Gastrocnemius medialis (tissue), 4 donors: Measurements from ENCODE around the gene CHURC1. TPM values are rescaled to one million over a fixed set of nuclear protein-coding genes. Genes with fewer than 3 reads are reported as not detected.

Source experiments
- ATAC-seq, 2 donors: fragments of 150-250 bp; one replicate each; pipeline ENCODE4 v1.9.1; 2016
- DNase-seq, 2 donors: peaks; one replicate each; pipeline ENCODE4 v3.0.0-alpha.2; 2019
- H3K27ac ChIP-seq, 4 donors: fragments of 200-600 bp; sonication (generic); 1 replicate in 1 of 4; 2 replicates in 3 of 4; pipeline ENCODE4 v1.5.1; 2016 to 2018; ENCODE audit warnings: mild to moderate bottlenecking in 2 of 4, moderate library complexity in 1 of 4
- H3K27me3 ChIP-seq, 3 donors: fragments of 200-600 bp; sonication (generic) in 2 of 3; 1 replicate in 1 of 3; 2 replicates in 2 of 3; pipeline versions ENCODE4 v1.5.1 to v1.6.0; 2016 to 2019; ENCODE audit warnings: mild to moderate bottlenecking in 1 of 3, moderate library complexity in 1 of 3
- H3K36me3 ChIP-seq, 2 donors: fragments of 200-600 bp; sonication (generic) in 1 of 2; one replicate each; pipeline ENCODE4 v1.5.1; 2017 to 2018
- H3K4me1 ChIP-seq, 2 donors: fragments of 200-600 bp; sonication (generic) in 1 of 2; one replicate each; pipeline ENCODE4 v1.5.1; 2016 to 2017; ENCODE audit warnings: mild to moderate bottlenecking in 2 of 2
- H3K4me3 ChIP-seq, 4 donors: fragments of 200-600 bp; sonication (generic) in 3 of 4; 1 replicate in 1 of 4; 2 replicates in 3 of 4; pipeline ENCODE4 v1.5.1; 2016 to 2019; ENCODE audit warnings: mild to moderate bottlenecking in 2 of 4
- H3K9me3 ChIP-seq, 3 donors: fragments of 200-600 bp; sonication (generic) in 2 of 3; 1 replicate in 1 of 3; 2 replicates in 2 of 3; pipeline ENCODE4 v1.5.1; 2016 to 2019
- POLR2A ChIP-seq, 2 donors: fragments of 450-650 bp; IDR thresholded peaks; one replicate each; pipeline ENCODE4 v1.6.1; 2017; ENCODE audit warnings: antibody characterized with exemption in 2 of 2, mild to moderate bottlenecking in 2 of 2, moderate library complexity in 2 of 2
- in situ Hi-C, 4 donors: fragments of 200-750 bp; cut with MboI; loops; one replicate each; pipeline versions ENCODE4 v1.15.0 to v1.8.0; 2017; ENCODE audit warnings: low sequenced_read_pairs in 4 of 4
- intact Hi-C: fragments of 100-400 bp; cut with DNase I; formaldehyde crosslinking; loops from one replicate; pipeline ENCODE4 v1.15.1; 2023; ENCODE audit warnings: low total_unique reads
- total RNA-seq, 4 donors: library from RNA; depleted of rRNA; stranded (reverse); fragments of >200 nt; gene quantifications; one replicate each; pipeline versions ENCODE4 v1.1.0 to v1.2.3, GENCODE V29; 2016
- TF ChIP-seq, protein P1 (sequence below), 5 experiments: fragments of 450-650 bp in 3 of 5; fragments of 200-600 bp in 2 of 5; sonication (generic) in 2 of 5; IDR thresholded peaks in 4 of 5; conservative IDR thresholded peaks in 1 of 5; 1 replicate in 4 of 5; 2 replicates in 1 of 5; pipeline ENCODE4 v1.5.1; 2016 to 2019; ENCODE audit warnings: antibody characterized with exemption in 5 of 5, mild to moderate bottlenecking in 3 of 5, moderate library complexity in 3 of 5

The CHURC1 gene
- total RNA-seq, 4 donors from 2014 or later: 47.9 to 108 (median 79.6) TPM

DNA sequence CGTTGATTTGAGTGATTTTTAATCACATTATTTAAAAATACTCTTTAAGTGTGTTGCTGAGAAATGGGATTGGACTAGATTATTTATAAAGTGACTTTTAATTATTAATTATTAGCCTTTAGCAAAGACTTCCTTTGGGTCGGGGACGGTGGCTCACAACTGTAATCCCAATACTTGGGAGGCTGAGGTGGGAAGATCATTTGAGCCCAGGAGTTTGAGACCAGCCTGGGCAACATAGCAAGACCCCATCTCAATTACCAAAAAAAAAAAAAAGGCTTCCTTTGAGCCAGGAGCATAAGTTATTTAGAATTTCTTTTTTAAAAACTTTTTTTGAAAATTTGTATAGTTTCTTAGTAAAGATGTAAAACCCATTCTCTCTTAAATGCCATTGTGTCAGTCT lies 8.8 kb downstream of the CHURC1 start:
- intact Hi-C loops (no loop called here), in situ Hi-C loops (no loop called here)
- Histone ChIP-seq H3K4me3 (no peak overlapping the region), H3K27me3 (no peaks in the 10 kb centered on the region), H3K27ac (no peak overlapping the region), H3K36me3 (peaks cover 0 to 30% of the 10 kb centered on the region in 2 donors), H3K9me3 (no peaks in the 10 kb centered on the region), H3K4me1 (peaks cover 27 to 33% of the 10 kb centered on the region in 2 donors)
- TF ChIP-seq POLR2A (IDR thresholded peaks at IDR 0.05): no peak
- TF ChIP-seq, protein P1, sequence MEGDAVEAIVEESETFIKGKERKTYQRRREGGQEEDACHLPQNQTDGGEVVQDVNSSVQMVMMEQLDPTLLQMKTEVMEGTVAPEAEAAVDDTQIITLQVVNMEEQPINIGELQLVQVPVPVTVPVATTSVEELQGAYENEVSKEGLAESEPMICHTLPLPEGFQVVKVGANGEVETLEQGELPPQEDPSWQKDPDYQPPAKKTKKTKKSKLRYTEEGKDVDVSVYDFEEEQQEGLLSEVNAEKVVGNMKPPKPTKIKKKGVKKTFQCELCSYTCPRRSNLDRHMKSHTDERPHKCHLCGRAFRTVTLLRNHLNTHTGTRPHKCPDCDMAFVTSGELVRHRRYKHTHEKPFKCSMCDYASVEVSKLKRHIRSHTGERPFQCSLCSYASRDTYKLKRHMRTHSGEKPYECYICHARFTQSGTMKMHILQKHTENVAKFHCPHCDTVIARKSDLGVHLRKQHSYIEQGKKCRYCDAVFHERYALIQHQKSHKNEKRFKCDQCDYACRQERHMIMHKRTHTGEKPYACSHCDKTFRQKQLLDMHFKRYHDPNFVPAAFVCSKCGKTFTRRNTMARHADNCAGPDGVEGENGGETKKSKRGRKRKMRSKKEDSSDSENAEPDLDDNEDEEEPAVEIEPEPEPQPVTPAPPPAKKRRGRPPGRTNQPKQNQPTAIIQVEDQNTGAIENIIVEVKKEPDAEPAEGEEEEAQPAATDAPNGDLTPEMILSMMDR (IDR thresholded peaks at IDR 0.05 in 4 of 5, conservative IDR thresholded peaks at IDR 0.05 in 1 of 5): no peak
- ATAC-seq: no peak
- no peak for DNase-seq

DNA sequence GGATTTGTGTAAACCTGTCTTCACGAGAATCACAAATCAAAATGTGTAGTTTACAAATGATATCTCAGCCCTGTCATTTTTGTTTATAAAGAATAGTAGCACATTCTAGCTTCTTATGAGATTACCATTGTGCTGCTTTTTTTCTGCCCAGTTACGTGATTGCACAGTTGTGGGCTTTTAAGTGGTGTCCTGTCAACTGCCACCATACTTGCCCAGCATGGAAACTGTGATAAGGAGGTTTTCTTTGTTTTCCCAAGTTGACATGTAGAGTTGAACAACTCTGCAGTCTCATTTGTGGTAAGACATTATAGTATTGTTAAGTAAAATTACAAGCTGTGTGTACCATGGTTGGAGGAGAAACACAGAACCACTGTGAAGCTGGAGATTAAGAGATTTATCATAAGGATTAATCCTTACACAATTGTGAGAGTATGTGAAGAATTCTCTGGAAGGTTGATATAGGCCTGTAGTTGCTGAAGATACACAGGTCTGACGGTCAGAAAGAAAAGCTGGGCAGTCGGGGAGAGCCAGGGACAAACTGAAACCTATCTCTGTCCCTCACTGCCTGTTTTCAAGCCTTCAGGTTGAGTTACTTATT lies 12.2 kb downstream of the CHURC1 start:
- H3K36me3 ChIP-seq: peaks cover 0 to 53% of the 10 kb centered on the region in 2 donors
- no peak overlapping the region for H3K4me3 ChIP-seq
- in situ Hi-C loops: no loop called here
- TF ChIP-seq POLR2A (IDR thresholded peaks at IDR 0.05): no peak
- TF ChIP-seq, protein P1 (IDR thresholded peaks at IDR 0.05 in 4 of 5, conservative IDR thresholded peaks at IDR 0.05 in 1 of 5): no peak
- ATAC-seq (peak in 1 of 2 donors; percentile 44), DNase-seq (no peak)
- intact Hi-C loops: no loop called here
- H3K27ac ChIP-seq: peak overlapping the region; percentile 3 to 65 (median 32)
- no peaks in the 10 kb centered on the region for H3K9me3 ChIP-seq
- no peaks in the 10 kb centered on the region for H3K27me3 ChIP-seq
- H3K4me1 ChIP-seq: peaks cover 19 to 35% of the 10 kb centered on the region in 2 donors

DNA sequence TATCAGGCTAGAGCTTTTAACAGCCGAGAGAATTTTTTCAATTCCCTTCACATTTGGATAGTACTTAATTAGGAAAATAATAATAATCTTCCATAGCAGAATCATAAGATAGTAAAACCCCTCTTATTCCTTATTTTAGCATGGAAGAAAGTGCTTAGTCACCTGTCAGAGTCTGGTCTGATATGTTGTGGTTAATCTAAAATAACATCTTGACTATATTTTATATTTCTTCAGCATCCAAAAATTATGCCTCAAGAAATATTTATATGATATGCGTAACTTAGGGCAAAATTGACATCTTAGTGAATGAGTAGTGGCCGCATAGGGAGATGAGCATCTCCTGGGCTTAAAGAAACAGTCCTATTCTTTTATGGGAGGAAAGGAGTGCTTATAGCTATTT lies 12.8 kb downstream of the CHURC1 start:
- intact Hi-C loops: no loop called here
- Histone ChIP-seq H3K4me3 (no peak overlapping the region), H3K27ac (peak overlapping the region; percentile 3 to 65 (median 32)), H3K9me3 (no peaks in the 10 kb centered on the region), H3K4me1 (peaks cover 19 to 38% of the 10 kb centered on the region in 2 donors), H3K36me3 (peaks cover 0 to 58% of the 10 kb centered on the region in 2 donors), H3K27me3 (no peaks in the 10 kb centered on the region)
- DNase-seq (no peak), ATAC-seq (no peak)
- in situ Hi-C loops: no loop called here
- no peak for TF ChIP-seq POLR2A (IDR thresholded peaks at IDR 0.05)

DNA sequence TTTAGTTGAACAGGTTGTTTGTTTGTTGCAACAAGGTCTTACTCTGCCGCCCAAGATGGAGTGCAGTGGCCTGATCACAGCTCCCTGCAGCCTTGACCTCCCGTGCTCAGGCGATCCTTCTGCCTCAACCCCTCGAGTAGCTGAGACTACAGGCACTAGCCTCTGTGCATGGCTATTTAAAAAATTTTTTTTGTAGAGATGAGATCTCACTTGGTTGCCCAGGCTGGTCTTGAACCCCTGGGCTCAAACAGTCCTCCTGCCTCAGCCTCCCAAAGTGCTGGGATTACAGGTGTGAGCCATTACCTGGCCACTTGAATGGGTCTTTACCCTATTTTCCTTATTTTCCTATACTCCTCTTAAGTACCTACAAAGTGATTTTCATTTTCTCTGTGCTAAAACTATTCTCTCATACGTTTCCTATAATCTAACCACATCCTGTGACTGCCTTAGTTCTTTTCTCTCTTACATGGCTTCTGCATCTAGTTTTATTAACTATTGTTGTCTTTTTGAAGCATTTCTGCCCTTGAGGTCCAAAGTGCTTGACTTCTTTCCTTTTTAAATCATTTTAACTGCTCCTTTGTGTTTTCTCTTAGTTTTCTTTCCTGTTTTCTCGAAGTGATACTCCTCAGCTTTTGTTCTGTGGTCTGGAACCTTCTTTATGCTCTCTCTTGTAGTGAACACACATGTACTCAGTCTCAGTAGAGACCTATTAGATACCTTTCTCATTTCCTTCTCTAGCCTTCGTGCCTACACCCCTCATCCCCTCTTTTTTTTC lies 14.2 kb downstream of the CHURC1 start:
- H3K36me3 ChIP-seq: peaks cover 0 to 67% of the 10 kb centered on the region in 2 donors
- TF ChIP-seq, protein P1 (IDR thresholded peaks at IDR 0.05 in 4 of 5, conservative IDR thresholded peaks at IDR 0.05 in 1 of 5): no peak
- TF ChIP-seq POLR2A (IDR thresholded peaks at IDR 0.05): no peak
- H3K4me3 ChIP-seq: no peak overlapping the region
- no peaks in the 10 kb centered on the region for H3K9me3 ChIP-seq
- intact Hi-C loops (no loop called here), in situ Hi-C loops (no loop called here)
- no peak overlapping the region for H3K27ac ChIP-seq
- no peaks in the 10 kb centered on the region for H3K27me3 ChIP-seq
- H3K4me1 ChIP-seq: peaks cover 19 to 38% of the 10 kb centered on the region in 2 donors
- DNase-seq (no peak), ATAC-seq (no peak)

DNA sequence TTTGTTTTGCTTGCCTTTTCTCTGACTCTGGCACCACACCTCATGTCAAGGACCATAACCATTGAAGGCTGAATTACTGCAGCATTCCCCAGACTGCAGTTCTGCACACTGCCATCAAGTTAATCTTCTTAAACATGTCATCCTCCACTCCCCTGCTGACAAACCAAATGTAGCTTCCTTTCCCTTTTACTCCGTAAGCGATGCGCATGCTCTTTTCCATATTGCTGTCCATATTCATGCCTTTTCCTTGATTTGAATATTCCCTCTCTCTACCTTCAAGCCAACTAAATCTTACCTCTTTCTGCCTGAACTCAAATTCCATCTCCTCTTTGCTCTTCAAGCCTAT lies 14.7 kb downstream of the CHURC1 start:
- no peak for TF ChIP-seq POLR2A (IDR thresholded peaks at IDR 0.05)
- TF ChIP-seq, protein P1 (IDR thresholded peaks at IDR 0.05 in 4 of 5, conservative IDR thresholded peaks at IDR 0.05 in 1 of 5): no peak
- Histone ChIP-seq H3K4me3 (no peak overlapping the region), H3K4me1 (peaks cover 22 to 44% of the 10 kb centered on the region in 2 donors), H3K27me3 (no peaks in the 10 kb centered on the region), H3K9me3 (no peaks in the 10 kb centered on the region), H3K36me3 (peaks cover 0 to 65% of the 10 kb centered on the region in 2 donors), H3K27ac (peak overlapping the region in 1 of 4 donors; percentile 65)
- ATAC-seq (no peak), DNase-seq (no peak)
- intact Hi-C loops (no loop called here), in situ Hi-C loops (no loop called here)
